GM19193 (cell line): ENCODE results near the gene LRRN4.

Experiments used
- POLR2A ChIP-seq: IDR thresholded peaks from 4 replicates; pipeline ENCODE4 v1.6.1; 2011; ENCODE audit not compliant: insufficient read depth, insufficient read length; ENCODE audit errors: extremely low read depth

LRRN4 gene

GRCh38 chr20:6045566-6045965, 8.3 kb downstream of the LRRN4 start:
- no peak for TF ChIP-seq POLR2A

- TF ChIP-seq POLR2A, result no peak
Observed at GRCh38 chr20:6044115-6044514, 9.7 kb downstream of the LRRN4 start.

- no peak for TF ChIP-seq POLR2A
Observed at GRCh38 chr20:6041808-6042265, 12.0 kb downstream of the LRRN4 start.

GRCh38 chr20:6040958-6041807, 12.7 kb downstream of the LRRN4 start:
- TF ChIP-seq POLR2A, result no peak

- TF ChIP-seq POLR2A, result no peak
Observed at GRCh38 chr20:6040540-6040939, 13.3 kb downstream of the LRRN4 start.

- TF ChIP-seq POLR2A, result no peak
Observed at GRCh38 chr20:6039766-6040165, 14.1 kb downstream of the LRRN4 start.

GRCh38 chr20:6038256-6038655, 15.6 kb downstream of the LRRN4 start:
- no peak for TF ChIP-seq POLR2A

GRCh38 chr20:6037082-6037481, 16.8 kb downstream of the LRRN4 start:
- no peak for TF ChIP-seq POLR2A

- no peak for TF ChIP-seq POLR2A
Observed at GRCh38 chr20:6036213-6036612, 17.6 kb downstream of the LRRN4 start.

GRCh38 chr20:6034134-6034969, 19.5 kb downstream of the LRRN4 start:
- TF ChIP-seq POLR2A, result no peak

- no peak for TF ChIP-seq POLR2A
Observed at GRCh38 chr20:6030453-6031080, 23.3 kb downstream of the LRRN4 start.

GRCh38 chr20:6029538-6029937, 24.3 kb downstream of the LRRN4 start:
- TF ChIP-seq POLR2A, result no peak

- TF ChIP-seq POLR2A, result no peak
Observed at GRCh38 chr20:6028818-6029217, 25.0 kb downstream of the LRRN4 start.

GRCh38 chr20:6026051-6026450, 27.8 kb downstream of the LRRN4 start:
- no peak for TF ChIP-seq POLR2A

GRCh38 chr20:6024768-6025167, 29.1 kb downstream of the LRRN4 start:
- no peak for TF ChIP-seq POLR2A
